Measurements from ENCODE around the gene CCDC77.

GRCh38 chr12:466039-466438 lies 64.6 kb downstream of the CCDC77 start:
- TF ChIP-seq POLR2AphosphoS5 (IDR thresholded peaks at IDR 0.05; ENCODE audit: insufficient read depth, low read depth, low read length) (no peak), CTCF (IDR thresholded peaks at IDR 0.05; ENCODE audit: extremely low read depth in 1 of 2, insufficient read depth in 1 of 2, low read depth in 1 of 2, low read length in 2 of 2) (no peak), POLR2A (IDR thresholded peaks at IDR 0.05; ENCODE audit: low read depth, low read length) (no peak), MAX (IDR thresholded peaks at IDR 0.05; ENCODE audit: insufficient read depth, insufficient read length) (no peak), MYC (IDR thresholded peaks at IDR 0.05; ENCODE audit: low read depth, low read length) (no peak), EZH2 (IDR thresholded peaks at IDR 0.05; ENCODE audit: borderline replicate concordance, low read depth, low read length, severe bottlenecking) (no peak), JUN (IDR thresholded peaks at IDR 0.05; ENCODE audit: borderline replicate concordance, insufficient read depth, insufficient read length, low read depth) (no peak), FOS (IDR thresholded peaks at IDR 0.05; ENCODE audit: borderline replicate concordance, insufficient read depth, low read length) (no peak)
